Astrocyte of the spinal cord (primary cell): ENCODE measurements around the gene SRSF6.
"Not testable (repeated sequence)": the region's sequence is repeated elsewhere in the genome, so short reads cannot be mapped to it uniquely, and the experiment has no call there.

Experiments
- DNase-seq: peaks from one replicate; pipeline ENCODE4 v3.0.0; 2011; ENCODE audit warnings: low read depth, low spot score
- H3K4me3 ChIP-seq: 2 replicates; pipeline ENCODE4 v1.5.1; 2011; ENCODE audit warnings: low read depth, mild to moderate bottlenecking, low read length, moderate library complexity
- CTCF ChIP-seq: IDR thresholded peaks from 2 replicates; pipeline ENCODE4 v1.5.1; 2012; ENCODE audit warnings: low read depth, mild to moderate bottlenecking, low read length, inconsistent platforms
- in situ Hi-C: cut with HindIII; loops from 2 replicates; pipeline ENCODE4 v1.10.0; 2017; ENCODE audit warnings: low sequenced_read_pairs

The SRSF6 gene

GRCh38 chr20:43450841-43451799 lies 6.6 kb upstream of the SRSF6 start:
- DNase-seq: no peak
- in situ Hi-C loops: no loop called here
- H3K4me3 ChIP-seq: no peak overlapping the region
- TF ChIP-seq CTCF: no peak

- DNase-seq: no peak
- in situ Hi-C loops: no loop called here
- no peak for TF ChIP-seq CTCF
- H3K4me3 ChIP-seq: no peak overlapping the region
Observed at GRCh38 chr20:43452404-43453126, 5.1 kb upstream of the SRSF6 start.

- in situ Hi-C loops, H3K4me3 ChIP-seq, DNase-seq: not testable (repeated sequence)
Observed at GRCh38 chr20:43456252-43456651, 1.4 kb upstream of the SRSF6 start.

- H3K4me3 ChIP-seq: peak overlapping the region; percentile 97
- DNase-seq: peak; percentile 95
- in situ Hi-C loops: no loop called here
- no peak for TF ChIP-seq CTCF
Observed at GRCh38 chr20:43456809-43457639, 672 bp upstream of the SRSF6 start.

- no peak for DNase-seq
- no peak for TF ChIP-seq CTCF
- in situ Hi-C loops: no loop called here
- H3K4me3 ChIP-seq: peak overlapping the region; percentile 97
Observed at GRCh38 chr20:43458422-43458924, 777 bp downstream of the SRSF6 start.

- DNase-seq: no peak
- in situ Hi-C loops: no loop called here
- TF ChIP-seq CTCF: no peak
- peak overlapping the region; percentile 97 for H3K4me3 ChIP-seq
Observed at GRCh38 chr20:43459022-43459942, 1.6 kb downstream of the SRSF6 start.
